Measurements from ENCODE around the gene VPS39.

The VPS39 gene

DNA sequence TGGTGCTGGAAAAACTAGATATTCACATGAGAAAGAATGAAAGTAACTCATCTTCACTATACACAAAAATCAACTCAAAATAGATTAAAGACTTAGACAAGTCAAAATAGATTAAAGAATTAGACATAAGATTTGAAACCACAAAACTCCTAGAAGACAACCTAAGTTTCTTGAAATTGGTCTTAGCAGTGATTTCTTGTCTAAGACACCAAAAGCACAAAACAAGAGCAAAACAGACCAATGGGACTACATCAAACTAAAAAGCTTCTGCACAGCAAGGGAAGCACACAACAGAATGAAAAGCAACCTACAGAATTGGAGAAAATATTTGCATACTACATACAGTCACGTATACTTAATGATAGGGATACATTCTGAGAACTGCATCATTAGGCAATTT lies 6.5 kb upstream of the VPS39 start:
- H3K27me3 Mint-ChIP-seq = no peaks in the 10 kb centered on the region
- no peaks in the 10 kb centered on the region for H3K9me3 Mint-ChIP-seq
- H3K36me3 Mint-ChIP-seq (ENCODE audit: low read depth) = peaks cover 92% of the 10 kb centered on the region
- DNase-seq = no peak
- H3K27ac Mint-ChIP-seq = peak overlapping the region; percentile 58
- peaks cover 28% of the 10 kb centered on the region for H3K4me1 Mint-ChIP-seq (ENCODE audit: low read depth)
- H3K4me3 Mint-ChIP-seq = no peak overlapping the region

- H3K4me1 Mint-ChIP-seq (ENCODE audit: low read depth) = peaks cover 28% of the 10 kb centered on the region
- H3K27me3 Mint-ChIP-seq = no peaks in the 10 kb centered on the region
- H3K36me3 Mint-ChIP-seq (ENCODE audit: low read depth) = peaks cover 88% of the 10 kb centered on the region
- no peaks in the 10 kb centered on the region for H3K9me3 Mint-ChIP-seq
- peak overlapping the region; percentile 24 for H3K27ac Mint-ChIP-seq
- H3K4me3 Mint-ChIP-seq = no peak overlapping the region
- no peak for DNase-seq
Measured at GRCh38 chr15:42213511-42213910, 5.4 kb upstream of the VPS39 start.

DNA sequence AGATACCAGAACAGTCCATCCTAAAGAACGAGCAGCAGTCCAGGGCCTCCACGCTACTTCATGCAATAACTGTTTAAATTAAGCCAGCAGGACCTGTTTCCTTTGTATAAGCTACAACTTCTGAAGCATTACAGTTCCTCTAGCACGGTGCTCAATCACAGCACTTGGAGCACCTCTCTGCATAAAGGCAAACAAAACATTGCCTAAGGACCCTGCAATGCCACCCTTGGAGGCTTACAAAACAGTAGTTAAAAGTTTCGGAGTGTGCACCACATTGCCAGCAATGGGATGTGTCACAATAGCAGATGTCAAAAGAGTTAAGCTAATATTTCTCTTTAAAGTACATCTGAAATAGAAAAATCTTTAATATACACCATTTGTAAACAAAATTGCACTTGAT lies 2.6 kb upstream of the VPS39 start:
- Mint-ChIP-seq H3K27ac (no peak overlapping the region), H3K4me3 (no peak overlapping the region), H3K36me3 (ENCODE audit: low read depth) (peaks cover 84% of the 10 kb centered on the region), H3K9me3 (no peaks in the 10 kb centered on the region), H3K4me1 (ENCODE audit: low read depth) (peaks cover 38% of the 10 kb centered on the region), H3K27me3 (no peaks in the 10 kb centered on the region)
- DNase-seq = no peak

DNA sequence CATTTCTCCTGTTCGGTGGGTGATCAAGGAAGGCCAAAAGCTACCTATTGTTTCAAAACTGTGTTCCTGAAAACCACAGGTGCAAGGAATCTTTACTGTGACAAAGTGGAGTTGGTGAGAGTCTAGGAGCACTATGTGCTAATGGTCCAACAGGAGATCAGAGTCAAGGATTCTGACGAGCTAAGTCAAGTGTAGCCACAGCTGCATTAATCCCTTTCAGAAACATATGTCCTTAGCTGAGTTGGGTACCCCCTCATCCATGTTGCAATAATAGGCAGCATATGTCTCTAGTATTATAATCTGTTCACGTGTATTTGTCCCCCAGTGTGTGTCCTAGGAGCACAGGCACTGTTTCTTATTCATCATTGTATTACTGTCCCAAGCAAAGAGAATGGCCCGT lies 1.7 kb downstream of the VPS39 start:
- Mint-ChIP-seq H3K36me3 (ENCODE audit: low read depth) (peaks cover 75% of the 10 kb centered on the region), H3K4me1 (ENCODE audit: low read depth) (peaks cover 48% of the 10 kb centered on the region), H3K9me3 (no peaks in the 10 kb centered on the region), H3K4me3 (peak overlapping the region; percentile 98), H3K27ac (peak overlapping the region; percentile 4), H3K27me3 (no peaks in the 10 kb centered on the region)
- DNase-seq = no peak

DNA sequence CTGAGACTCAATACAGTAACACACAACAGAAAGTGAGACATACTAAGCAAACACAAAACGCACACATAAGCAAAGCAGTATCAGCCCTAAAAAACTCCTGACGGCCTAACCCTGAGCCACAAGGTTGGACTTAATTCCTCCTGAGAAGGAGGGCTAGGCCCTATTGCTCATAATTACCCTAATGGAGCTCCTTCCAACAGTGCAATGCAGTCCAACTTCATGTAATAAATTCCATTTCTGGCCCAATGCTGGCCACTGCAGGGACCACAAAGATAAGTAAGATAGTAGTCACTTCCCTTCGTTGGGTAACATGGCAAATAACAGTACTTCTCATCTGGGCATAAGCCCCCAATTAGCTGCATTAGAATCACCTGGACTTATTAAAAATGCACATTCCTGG lies 4.2 kb downstream of the VPS39 start:
- no peaks in the 10 kb centered on the region for H3K27me3 Mint-ChIP-seq
- H3K4me3 Mint-ChIP-seq = no peak overlapping the region
- H3K4me1 Mint-ChIP-seq (ENCODE audit: low read depth) = peaks cover 59% of the 10 kb centered on the region
- no peak for DNase-seq
- no peaks in the 10 kb centered on the region for H3K9me3 Mint-ChIP-seq
- H3K36me3 Mint-ChIP-seq (ENCODE audit: low read depth) = peaks cover 70% of the 10 kb centered on the region
- no peak overlapping the region for H3K27ac Mint-ChIP-seq

GRCh38 chr15:42202653-42203052 lies 5.5 kb downstream of the VPS39 start:
- Mint-ChIP-seq H3K4me3 (no peak overlapping the region), H3K27ac (peak overlapping the region; percentile 51), H3K4me1 (ENCODE audit: low read depth) (peaks cover 55% of the 10 kb centered on the region)

GRCh38 chr15:42201801-42202200 lies 6.3 kb downstream of the VPS39 start:
- Mint-ChIP-seq H3K27me3 (no peaks in the 10 kb centered on the region), H3K36me3 (ENCODE audit: low read depth) (peaks cover 74% of the 10 kb centered on the region), H3K4me1 (ENCODE audit: low read depth) (peaks cover 46% of the 10 kb centered on the region)

More at GRCh38 chr15:42202653-42203052, 5.5 kb downstream of the VPS39 start:
- H3K36me3 Mint-ChIP-seq (ENCODE audit: low read depth) = peaks cover 74% of the 10 kb centered on the region
- no peak for DNase-seq
- H3K27me3 Mint-ChIP-seq = no peaks in the 10 kb centered on the region
- H3K9me3 Mint-ChIP-seq = no peaks in the 10 kb centered on the region

GRCh38 chr15:42199126-42199525 lies 9.0 kb downstream of the VPS39 start:
- Mint-ChIP-seq H3K27ac (peak overlapping the region; percentile 66), H3K36me3 (ENCODE audit: low read depth) (peaks cover 85% of the 10 kb centered on the region), H3K9me3 (no peaks in the 10 kb centered on the region), H3K4me1 (ENCODE audit: low read depth) (peaks cover 42% of the 10 kb centered on the region), H3K27me3 (no peaks in the 10 kb centered on the region), H3K4me3 (no peak overlapping the region)
- DNase-seq = no peak

More at GRCh38 chr15:42201801-42202200, 6.3 kb downstream of the VPS39 start:
- H3K9me3 Mint-ChIP-seq = no peaks in the 10 kb centered on the region
- no peak overlapping the region for H3K27ac Mint-ChIP-seq
- no peak overlapping the region for H3K4me3 Mint-ChIP-seq
- DNase-seq = no peak

GRCh38 chr15:42198516-42198915 lies 9.6 kb downstream of the VPS39 start:
- Mint-ChIP-seq H3K27me3 (no peaks in the 10 kb centered on the region), H3K4me1 (ENCODE audit: low read depth) (peaks cover 41% of the 10 kb centered on the region), H3K4me3 (no peak overlapping the region), H3K27ac (no peak overlapping the region), H3K9me3 (no peaks in the 10 kb centered on the region), H3K36me3 (ENCODE audit: low read depth) (peaks cover 85% of the 10 kb centered on the region)
- no peak for DNase-seq

GRCh38 chr15:42194513-42194912 lies 13.6 kb downstream of the VPS39 start:
- H3K36me3 Mint-ChIP-seq (ENCODE audit: low read depth) = peaks cover 85% of the 10 kb centered on the region

DNA sequence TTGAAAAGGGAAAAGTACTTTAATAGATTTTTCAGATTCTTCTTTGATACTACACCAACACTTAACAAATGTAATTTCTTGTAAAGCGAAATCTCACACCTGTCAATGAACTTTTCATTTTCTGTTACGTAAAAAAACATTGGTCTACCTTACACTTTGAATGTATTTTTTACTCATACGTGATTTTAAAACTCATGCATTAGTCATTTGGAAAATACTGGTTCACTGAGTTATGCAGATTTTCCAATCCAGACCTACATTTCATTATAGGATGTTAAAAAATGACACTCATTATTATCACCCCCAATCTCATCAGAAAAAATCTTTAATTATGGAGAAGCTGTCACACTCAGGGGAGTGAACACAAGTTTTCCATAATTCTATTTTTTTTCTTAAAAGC lies 14.7 kb downstream of the VPS39 start:
- H3K4me3 Mint-ChIP-seq = peak overlapping the region; percentile 60
- H3K36me3 Mint-ChIP-seq (ENCODE audit: low read depth) = peaks cover 84% of the 10 kb centered on the region
- no peak for DNase-seq
- H3K27ac Mint-ChIP-seq = peak overlapping the region; percentile 95
- peaks cover 66% of the 10 kb centered on the region for H3K4me1 Mint-ChIP-seq (ENCODE audit: low read depth)
- no peaks in the 10 kb centered on the region for H3K9me3 Mint-ChIP-seq
- H3K27me3 Mint-ChIP-seq = no peaks in the 10 kb centered on the region

More at GRCh38 chr15:42194513-42194912, 13.6 kb downstream of the VPS39 start:
- no peaks in the 10 kb centered on the region for H3K9me3 Mint-ChIP-seq
- DNase-seq = no peak
- H3K27me3 Mint-ChIP-seq = no peaks in the 10 kb centered on the region
- H3K4me1 Mint-ChIP-seq (ENCODE audit: low read depth) = peaks cover 63% of the 10 kb centered on the region
- peak overlapping the region; percentile 95 for H3K27ac Mint-ChIP-seq
- H3K4me3 Mint-ChIP-seq = no peak overlapping the region

- Mint-ChIP-seq H3K4me3 (no peak overlapping the region), H3K36me3 (ENCODE audit: low read depth) (peaks cover 84% of the 10 kb centered on the region)
Measured at GRCh38 chr15:42191610-42192346, 16.3 kb downstream of the VPS39 start.

DNA sequence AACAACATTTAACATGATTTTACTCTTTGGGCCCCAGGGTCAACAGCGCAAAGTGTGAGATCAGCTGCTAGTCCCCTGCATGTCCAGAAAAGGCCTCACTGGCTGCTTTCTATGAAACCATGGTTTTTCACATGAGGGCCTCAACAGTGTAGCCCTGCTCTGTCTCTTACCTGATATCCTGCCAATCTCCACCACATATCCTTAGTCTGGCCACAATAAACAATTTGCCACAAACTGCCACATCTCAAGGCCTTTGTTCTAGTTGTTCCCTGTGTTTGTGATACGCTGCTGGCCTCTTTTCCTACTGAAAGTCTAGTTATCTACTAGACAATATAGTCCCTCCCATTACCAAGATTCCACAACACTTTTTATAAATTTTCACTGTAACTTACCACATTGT lies 17.7 kb downstream of the VPS39 start:
- no peak for DNase-seq
- peak overlapping the region; percentile 63 for H3K27ac Mint-ChIP-seq
- peaks cover 58% of the 10 kb centered on the region for H3K4me1 Mint-ChIP-seq (ENCODE audit: low read depth)
- H3K4me3 Mint-ChIP-seq = no peak overlapping the region
- H3K36me3 Mint-ChIP-seq (ENCODE audit: low read depth) = peaks cover 87% of the 10 kb centered on the region
- no peaks in the 10 kb centered on the region for H3K9me3 Mint-ChIP-seq
- no peaks in the 10 kb centered on the region for H3K27me3 Mint-ChIP-seq

More at GRCh38 chr15:42191610-42192346, 16.3 kb downstream of the VPS39 start:
- peaks cover 64% of the 10 kb centered on the region for H3K4me1 Mint-ChIP-seq (ENCODE audit: low read depth)
- no peak for DNase-seq
- no peaks in the 10 kb centered on the region for H3K9me3 Mint-ChIP-seq
- peak overlapping the region; percentile 91 for H3K27ac Mint-ChIP-seq
- H3K27me3 Mint-ChIP-seq = no peaks in the 10 kb centered on the region

- H3K27ac Mint-ChIP-seq = no peak overlapping the region
- H3K36me3 Mint-ChIP-seq (ENCODE audit: low read depth) = peaks cover 87% of the 10 kb centered on the region
Measured at GRCh38 chr15:42185801-42186200, 22.3 kb downstream of the VPS39 start.

GRCh38 chr15:42184736-42185135 lies 23.4 kb downstream of the VPS39 start:
- DNase-seq = no peak
- Mint-ChIP-seq H3K27me3 (no peaks in the 10 kb centered on the region), H3K27ac (no peak overlapping the region)

More at GRCh38 chr15:42185801-42186200, 22.3 kb downstream of the VPS39 start:
- peaks cover 18% of the 10 kb centered on the region for H3K4me1 Mint-ChIP-seq (ENCODE audit: low read depth)
- H3K9me3 Mint-ChIP-seq = no peaks in the 10 kb centered on the region
- no peak overlapping the region for H3K4me3 Mint-ChIP-seq
- H3K27me3 Mint-ChIP-seq = no peaks in the 10 kb centered on the region
- DNase-seq = no peak

More at GRCh38 chr15:42184736-42185135, 23.4 kb downstream of the VPS39 start:
- Mint-ChIP-seq H3K9me3 (no peaks in the 10 kb centered on the region), H3K4me3 (no peak overlapping the region), H3K4me1 (ENCODE audit: low read depth) (peaks cover 7% of the 10 kb centered on the region), H3K36me3 (ENCODE audit: low read depth) (peaks cover 87% of the 10 kb centered on the region)
